Measurements from ENCODE around the gene RHOT2. TPM values are rescaled to one million over a fixed set of nuclear protein-coding genes. Genes with fewer than 3 reads are reported as not detected.

Gene RHOT2
- total RNA-seq, 1 donor from 2014 or later: 207 TPM

GRCh38 chr16:644556-644955, 23.4 kb upstream of the RHOT2 start:
- H3K4me3 Mint-ChIP-seq: peak overlapping the region; percentile 28
- H3K36me3 Mint-ChIP-seq: no peaks in the 10 kb centered on the region
- no peaks in the 10 kb centered on the region for H3K27me3 Mint-ChIP-seq (ENCODE audit: low read depth)
- no peak for TF ChIP-seq CTCF (IDR thresholded peaks at IDR 0.05; ENCODE audit: unreplicated experiment)
- H3K9me3 Mint-ChIP-seq: no peaks in the 10 kb centered on the region
- no peak for DNase-seq (ENCODE audit: low spot score in 2 of 2, unreplicated experiment in 2 of 2)
- H3K4me1 Mint-ChIP-seq: peaks cover 10% of the 10 kb centered on the region
- no peak overlapping the region for H3K27ac Mint-ChIP-seq

GRCh38 chr16:645852-646678, 21.9 kb upstream of the RHOT2 start:
- H3K4me3 Mint-ChIP-seq: no peak overlapping the region
- peaks cover 13% of the 10 kb centered on the region for H3K4me1 Mint-ChIP-seq
- H3K27ac Mint-ChIP-seq: no peak overlapping the region
- DNase-seq (ENCODE audit: low spot score in 2 of 2, unreplicated experiment in 2 of 2): no peak
- H3K27me3 Mint-ChIP-seq (ENCODE audit: low read depth): no peaks in the 10 kb centered on the region
- H3K36me3 Mint-ChIP-seq: no peaks in the 10 kb centered on the region
- H3K9me3 Mint-ChIP-seq: no peaks in the 10 kb centered on the region
- TF ChIP-seq CTCF (IDR thresholded peaks at IDR 0.05; ENCODE audit: unreplicated experiment): no peak

GRCh38 chr16:646679-647172, 21.2 kb upstream of the RHOT2 start:
- TF ChIP-seq CTCF (IDR thresholded peaks at IDR 0.05; ENCODE audit: unreplicated experiment): no peak
- Mint-ChIP-seq H3K4me3 (no peak overlapping the region), H3K4me1 (peaks cover 13% of the 10 kb centered on the region), H3K9me3 (no peaks in the 10 kb centered on the region), H3K27ac (no peak overlapping the region), H3K36me3 (no peaks in the 10 kb centered on the region), H3K27me3 (ENCODE audit: low read depth) (no peaks in the 10 kb centered on the region)
- no peak for DNase-seq (ENCODE audit: low spot score in 2 of 2, unreplicated experiment in 2 of 2)

- Mint-ChIP-seq H3K27me3 (ENCODE audit: low read depth) (no peaks in the 10 kb centered on the region), H3K4me1 (peaks cover 13% of the 10 kb centered on the region), H3K36me3 (no peaks in the 10 kb centered on the region), H3K9me3 (no peaks in the 10 kb centered on the region), H3K27ac (no peak overlapping the region), H3K4me3 (peak overlapping the region; percentile 22)
- DNase-seq (ENCODE audit: low spot score in 2 of 2, unreplicated experiment in 2 of 2): no peak
- TF ChIP-seq CTCF (IDR thresholded peaks at IDR 0.05; ENCODE audit: unreplicated experiment): no peak
Observed at GRCh38 chr16:647173-647902, 20.6 kb upstream of the RHOT2 start.

- Mint-ChIP-seq H3K27me3 (ENCODE audit: low read depth) (no peaks in the 10 kb centered on the region), H3K4me1 (peaks cover 13% of the 10 kb centered on the region), H3K4me3 (peak overlapping the region; percentile 75), H3K9me3 (no peaks in the 10 kb centered on the region), H3K36me3 (no peaks in the 10 kb centered on the region), H3K27ac (peak overlapping the region; percentile 91)
- DNase-seq (ENCODE audit: low spot score in 2 of 2, unreplicated experiment in 2 of 2): no peak
- TF ChIP-seq CTCF (IDR thresholded peaks at IDR 0.05; ENCODE audit: unreplicated experiment): peak; percentile 38
Observed at GRCh38 chr16:648071-648780, 19.7 kb upstream of the RHOT2 start.
